Medulla oblongata (tissue), 1 donor: ENCODE measurements around the gene BBS9.

ENCODE experiments used
- DNase-seq: peaks from one replicate; pipeline ENCODE4 v3.0.0-alpha.2; 2015; ENCODE audit errors: extremely low spot score

Gene BBS9

GRCh38 chr7:33550979-33551378 is 421.6 kb downstream of the BBS9 start:
- no peak for DNase-seq

GRCh38 chr7:33554046-33554445 is 424.7 kb downstream of the BBS9 start:
- DNase-seq = no peak

GRCh38 chr7:33554576-33554975 is 425.2 kb downstream of the BBS9 start:
- DNase-seq = no peak

GRCh38 chr7:33556472-33556871 is 427.1 kb downstream of the BBS9 start:
- DNase-seq = no peak

- no peak for DNase-seq
Observed at GRCh38 chr7:33558549-33559323, 429.4 kb downstream of the BBS9 start.

GRCh38 chr7:33559324-33559710 is 430.0 kb downstream of the BBS9 start:
- DNase-seq = no peak

- no peak for DNase-seq
Observed at GRCh38 chr7:33562996-33563395, 433.6 kb downstream of the BBS9 start.

GRCh38 chr7:33563651-33564050 is 434.3 kb downstream of the BBS9 start:
- no peak for DNase-seq

GRCh38 chr7:33578166-33578565 is 448.8 kb downstream of the BBS9 start:
- DNase-seq = no peak

- no peak for DNase-seq
Observed at GRCh38 chr7:33578881-33579672, 449.7 kb downstream of the BBS9 start.

GRCh38 chr7:33579673-33579960 is 450.3 kb downstream of the BBS9 start:
- no peak for DNase-seq

GRCh38 chr7:33581236-33581635 is 451.9 kb downstream of the BBS9 start:
- DNase-seq = no peak

GRCh38 chr7:33582104-33582503 is 452.7 kb downstream of the BBS9 start:
- DNase-seq = no peak

GRCh38 chr7:33582533-33582932 is 453.2 kb downstream of the BBS9 start:
- DNase-seq = no peak

GRCh38 chr7:33589911-33590310 is 460.5 kb downstream of the BBS9 start:
- DNase-seq = no peak

GRCh38 chr7:33590916-33591315 is 461.6 kb downstream of the BBS9 start:
- DNase-seq = no peak

- DNase-seq = no peak
Observed at GRCh38 chr7:33591490-33591889, 462.1 kb downstream of the BBS9 start.

GRCh38 chr7:33592718-33593117 is 463.4 kb downstream of the BBS9 start:
- DNase-seq = peak; percentile 10

GRCh38 chr7:33593611-33594010 is 464.2 kb downstream of the BBS9 start:
- no peak for DNase-seq

- no peak for DNase-seq
Observed at GRCh38 chr7:33596686-33597085, 467.3 kb downstream of the BBS9 start.

GRCh38 chr7:33597181-33597580 is 467.8 kb downstream of the BBS9 start:
- no peak for DNase-seq

- DNase-seq = no peak
Observed at GRCh38 chr7:33601101-33601500, 471.7 kb downstream of the BBS9 start.

GRCh38 chr7:33601884-33602283 is 472.5 kb downstream of the BBS9 start:
- DNase-seq = no peak
